IMR-90 (cell line): ENCODE measurements around the gene ASB1.

ENCODE experiments used
- BHLHE40 ChIP-seq: fragments of 150-350 bp; IDR thresholded peaks from 2 replicates; pipeline ENCODE4 v1.6.1; 2016; ENCODE audit warnings: mild to moderate bottlenecking, low read depth, low read length
- CEBPB ChIP-seq: IDR thresholded peaks from 2 replicates; pipeline ENCODE4 v1.6.1; 2012; ENCODE audit warnings: low read depth, low read length, improper control_type of control experiment
- CHD1 ChIP-seq: IDR thresholded peaks from 2 replicates; pipeline ENCODE4 v1.6.1; 2012; ENCODE audit warnings: low read depth, low read length, improper control_type of control experiment
- CTCF ChIP-seq: conservative IDR thresholded peaks from 2 replicates; pipeline ENCODE4 v1.5.1; 2012; ENCODE audit warnings: mild to moderate bottlenecking, low read depth, low read length, improper control_type of control experiment
- ELK1 ChIP-seq: fragments of 150-350 bp; IDR thresholded peaks from 2 replicates; pipeline ENCODE4 v1.6.1; 2016; ENCODE audit warnings: low read depth, mild to moderate bottlenecking, low read length, moderate library complexity, borderline replicate concordance
- MAFK ChIP-seq: IDR thresholded peaks from 2 replicates; pipeline ENCODE4 v1.6.1; 2012; ENCODE audit warnings: low read depth, low read length, improper control_type of control experiment
- MAZ ChIP-seq: IDR thresholded peaks from 2 replicates; pipeline ENCODE4 v1.6.1; 2012; ENCODE audit warnings: low read depth, mild to moderate bottlenecking, low read length, improper control_type of control experiment, moderate library complexity, borderline replicate concordance
- MXI1 ChIP-seq: IDR thresholded peaks from 2 replicates; pipeline ENCODE4 v1.6.1; 2012; ENCODE audit warnings: low read depth, mild to moderate bottlenecking, low read length, moderate library complexity, borderline replicate concordance
- NFE2L2 ChIP-seq: fragments of 150-350 bp; IDR thresholded peaks from 2 replicates; pipeline ENCODE4 v1.6.1; 2016; ENCODE audit warnings: low read depth, mild to moderate bottlenecking, low read length
- POLR2A ChIP-seq: IDR thresholded peaks from 2 replicates; pipeline ENCODE4 v1.6.1; 2012; ENCODE audit warnings: mild to moderate bottlenecking, low read depth, low read length
- RCOR1 ChIP-seq: IDR thresholded peaks from 2 replicates; pipeline ENCODE4 v1.6.1; 2012; ENCODE audit warnings: mild to moderate bottlenecking, low read length, improper control_type of control experiment; ENCODE audit not compliant: insufficient replicate concordance
- RFX5 ChIP-seq: IDR thresholded peaks from 2 replicates; pipeline ENCODE4 v1.8.0; 2012; ENCODE audit warnings: low read depth, mild to moderate bottlenecking, low read length, moderate library complexity
- SMC3 ChIP-seq: fragments of 150-350 bp; IDR thresholded peaks from 2 replicates; pipeline ENCODE4 v1.6.1; 2016; ENCODE audit warnings: low read depth, mild to moderate bottlenecking, antibody characterized with exemption, low read length, moderate library complexity
- USF2 ChIP-seq: fragments of 150-350 bp; IDR thresholded peaks from 2 replicates; pipeline ENCODE4 v1.6.1; 2017; ENCODE audit warnings: mild to moderate bottlenecking, antibody characterized with exemption, low read length, low read depth

GRCh38 chr2:238444242-238444641 lies 17.5 kb downstream of the ASB1 start:
- no peak for TF ChIP-seq POLR2A
- no peak for TF ChIP-seq CTCF
- no peak for TF ChIP-seq CHD1
- TF ChIP-seq USF2 = no peak
- TF ChIP-seq SMC3 = no peak
- TF ChIP-seq MAZ = no peak
- TF ChIP-seq MXI1 = no peak
- no peak for TF ChIP-seq MAFK
- no peak for TF ChIP-seq CEBPB
- TF ChIP-seq BHLHE40 = no peak
- no peak for TF ChIP-seq ELK1
- no peak for TF ChIP-seq RCOR1
- no peak for TF ChIP-seq NFE2L2
- no peak for TF ChIP-seq RFX5
